Stimulated activated CD8-positive, alpha-beta memory T cell treated with anti-CD3 and anti-CD28 coated beads, Interleukin-12 subunit alpha, Interleukin-12 subunit beta, amount 100 ng/mL, for 24 hours (primary cell): ENCODE measurements around the gene COPZ2.

Source experiments
- DNase-seq: peaks from one replicate; pipeline ENCODE4 v3.0.0-alpha.2; 2020; ENCODE audit errors: extremely low read depth

Gene COPZ2

GRCh38 chr17:47986520-47986919 is 51.1 kb downstream of the COPZ2 start:
- no peak for DNase-seq

GRCh38 chr17:47983492-47984223 is 53.9 kb downstream of the COPZ2 start:
- no peak for DNase-seq

- no peak for DNase-seq
Measured at GRCh38 chr17:47982645-47983390, 54.8 kb downstream of the COPZ2 start.

GRCh38 chr17:47982091-47982617 is 55.4 kb downstream of the COPZ2 start:
- DNase-seq: no peak

- no peak for DNase-seq
Measured at GRCh38 chr17:47981462-47981861, 56.1 kb downstream of the COPZ2 start.

GRCh38 chr17:47980541-47980940 is 57.1 kb downstream of the COPZ2 start:
- DNase-seq: no peak

GRCh38 chr17:47978324-47978723 is 59.3 kb downstream of the COPZ2 start:
- no peak for DNase-seq
